ENCODE measurements around the gene SPACA4. TPM values are rescaled to one million over a fixed set of nuclear protein-coding genes. Genes with fewer than 3 reads are reported as not detected.

SPACA4 gene
- total RNA-seq, result not detected in 2 replicates

GRCh38 chr19:48606463-48607358 is at the start of gene SPACA4:
Gene SPACA4, plus strand, starts transcription at chr19:48606742. Its CDS starts 237 bp downstream, at chr19:48606979.

GRCh38 chr19:48614436-48615230 is 8.1 kb downstream of the SPACA4 start, which contains the start of gene FAM83E:
Gene FAM83E, minus strand, starts transcription at chr19:48615076. Its CDS starts 1,704 bp downstream, at chr19:48613372.

GRCh38 chr19:48618916-48619691 is 12.6 kb downstream of the SPACA4 start, which contains the start of the genes RPL18 and SPHK2:
Gene RPL18, minus strand, starts transcription at chr19:48619178. Its CDS starts 35 bp downstream, at chr19:48619143.
Gene SPHK2, plus strand, starts transcription at chr19:48619506. Its CDS starts 1,009 bp downstream, at chr19:48620515.

GRCh38 chr19:48636859-48637448 is 30.4 kb downstream of the SPACA4 start, which contains the start of gene DBP:
Gene DBP, minus strand, starts transcription at chr19:48637379. Its CDS starts 385 bp downstream, at chr19:48636994.

GRCh38 chr19:48646001-48646721 is 39.6 kb downstream of the SPACA4 start, which contains the start of gene CA11:
Gene CA11, minus strand, starts transcription at chr19:48646187. Its CDS starts 555 bp downstream, at chr19:48645632.

Other genes with a start within 250 kb of the SPACA4 start
- gene TMEM143, start 242.8 kb upstream of the SPACA4 start, total RNA-seq, result 3.7 and 20.3 TPM in 2 replicates
- gene SYNGR4, start 242.4 kb upstream of the SPACA4 start, total RNA-seq, result not detected in 2 replicates
- 222 and 228 TPM in 2 replicates for gene KDELR1, start 215.2 kb upstream of the SPACA4 start, total RNA-seq
- 1.4 and 5.0 TPM in 2 replicates for gene GRIN2D, start 213.1 kb upstream of the SPACA4 start, total RNA-seq
- gene GRWD1, start 160.8 kb upstream of the SPACA4 start, total RNA-seq, result 17.7 and 23.2 TPM in 2 replicates
- 0.35 and 1.8 TPM in 2 replicates for gene KCNJ14, start 151.2 kb upstream of the SPACA4 start, total RNA-seq
- 28.1 and 37.5 TPM in 2 replicates for gene CYTH2, start 137.4 kb upstream of the SPACA4 start, total RNA-seq
- gene LMTK3, start 94.9 kb upstream of the SPACA4 start, total RNA-seq, result not detected in 2 replicates
- 0.23 TPM in 1 of 2 replicates, not detected in the other for gene SULT2B1, start 54.6 kb upstream of the SPACA4 start, total RNA-seq
- not detected in 2 replicates for gene FAM83E, start 8.3 kb downstream of the SPACA4 start, total RNA-seq
- gene RPL18, start 12.4 kb downstream of the SPACA4 start, total RNA-seq, result 2,965 and 4,008 TPM in 2 replicates
- gene SPHK2, start 12.8 kb downstream of the SPACA4 start, total RNA-seq, result 10.4 and 15.2 TPM in 2 replicates
- 2.7 and 3.7 TPM in 2 replicates for gene DBP, start 30.6 kb downstream of the SPACA4 start, total RNA-seq
- gene CA11, start 39.4 kb downstream of the SPACA4 start, total RNA-seq, result 2.5 and 2.6 TPM in 2 replicates
- gene NTN5, start 66.3 kb downstream of the SPACA4 start, total RNA-seq, result 0.60 TPM in 1 of 2 replicates, not detected in the other
- gene FUT2, start 89.2 kb downstream of the SPACA4 start, total RNA-seq, result not detected in 2 replicates
- gene MAMSTR, start 113.0 kb downstream of the SPACA4 start, total RNA-seq, result 3.2 and 3.8 TPM in 2 replicates
- 2.3 and 6.4 TPM in 2 replicates for gene RASIP1, start 133.9 kb downstream of the SPACA4 start, total RNA-seq
- gene IZUMO1, start 140.2 kb downstream of the SPACA4 start, total RNA-seq, result not detected in 2 replicates
- 0.17 and 1.8 TPM in 2 replicates for gene FUT1, start 145.9 kb downstream of the SPACA4 start, total RNA-seq
- gene FGF21, start 148.8 kb downstream of the SPACA4 start, total RNA-seq, result not detected in 2 replicates
- gene BCAT2, start 204.3 kb downstream of the SPACA4 start, total RNA-seq, result 55.0 and 59.9 TPM in 2 replicates
- gene HSD17B14, start 229.7 kb downstream of the SPACA4 start, total RNA-seq, result 5.9 and 14.9 TPM in 2 replicates